ENCODE results near the gene SAMD14. TPM values are rescaled to one million over a fixed set of nuclear protein-coding genes. Genes with fewer than 3 reads are reported as not detected.
"Not testable (repeated sequence)": the region's sequence is repeated elsewhere in the genome, so short reads cannot be mapped to it uniquely, and the experiment has no call there.

Gene SAMD14
- total RNA-seq, 1 donor from 2014 or later: 82.0 TPM

DNA sequence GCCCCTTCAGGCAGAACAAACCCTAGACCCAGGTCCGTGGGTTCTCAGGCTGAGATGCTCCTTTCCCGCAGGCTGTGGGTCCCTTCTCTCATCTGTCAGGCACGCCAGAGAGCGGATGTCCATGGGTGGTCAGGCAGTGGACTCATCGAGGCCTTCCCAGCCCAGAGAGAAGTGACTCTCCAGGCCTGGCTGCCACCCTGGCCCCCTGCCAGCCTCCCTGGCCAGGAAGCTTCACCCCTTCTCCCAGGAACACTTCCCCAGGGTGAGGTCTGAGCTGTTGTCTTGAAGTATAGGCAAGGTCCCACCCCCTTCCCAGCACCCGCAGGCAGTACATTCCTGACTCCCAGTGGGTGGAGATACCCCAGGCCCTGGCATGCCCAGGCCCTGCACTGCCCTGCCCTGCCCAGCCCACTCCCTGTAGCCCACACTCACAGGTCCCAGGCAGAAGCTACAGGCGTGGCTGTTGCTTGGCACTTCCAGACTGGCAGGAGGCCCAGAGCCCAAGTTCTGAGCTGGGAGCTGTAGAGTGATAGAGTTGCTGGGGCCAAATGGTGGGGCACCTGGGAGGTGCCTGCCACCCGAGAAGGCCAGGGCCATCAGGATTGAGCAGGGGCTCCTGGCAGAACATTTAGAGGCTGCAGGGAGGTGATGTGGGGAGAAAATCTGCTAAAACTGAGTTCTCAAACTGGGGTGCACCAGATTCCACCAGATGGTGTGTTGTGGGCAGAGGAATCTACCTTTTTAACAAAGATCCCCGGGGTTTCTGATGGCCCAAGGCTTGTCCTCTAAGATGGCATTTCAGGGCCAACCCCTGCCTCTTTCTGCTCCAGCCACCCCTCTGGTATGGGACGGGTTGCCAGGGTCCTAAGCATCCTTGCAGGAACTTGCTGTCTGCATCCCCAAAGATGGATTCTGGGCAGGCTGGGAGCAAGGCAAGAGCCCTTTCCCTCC is 67.4 kb downstream of the SAMD14 start:
- H3K27me3 Mint-ChIP-seq (ENCODE audit: unreplicated experiment): peaks cover 8% of the 10 kb centered on the region
- no peak for DNase-seq (ENCODE audit: low spot score)
- H3K36me3 Mint-ChIP-seq (ENCODE audit: low read depth, unreplicated experiment): peaks cover 5% of the 10 kb centered on the region
- no peak overlapping the region for H3K27ac Mint-ChIP-seq (ENCODE audit: unreplicated experiment)
- H3K4me1 Mint-ChIP-seq (ENCODE audit: unreplicated experiment): peaks cover 8% of the 10 kb centered on the region
- no peak for TF ChIP-seq CTCF (IDR thresholded peaks at IDR 0.05; ENCODE audit: unreplicated experiment)
- H3K9me3 Mint-ChIP-seq (ENCODE audit: unreplicated experiment): no peaks in the 10 kb centered on the region
- H3K4me3 Mint-ChIP-seq (ENCODE audit: unreplicated experiment): no peak overlapping the region

DNA sequence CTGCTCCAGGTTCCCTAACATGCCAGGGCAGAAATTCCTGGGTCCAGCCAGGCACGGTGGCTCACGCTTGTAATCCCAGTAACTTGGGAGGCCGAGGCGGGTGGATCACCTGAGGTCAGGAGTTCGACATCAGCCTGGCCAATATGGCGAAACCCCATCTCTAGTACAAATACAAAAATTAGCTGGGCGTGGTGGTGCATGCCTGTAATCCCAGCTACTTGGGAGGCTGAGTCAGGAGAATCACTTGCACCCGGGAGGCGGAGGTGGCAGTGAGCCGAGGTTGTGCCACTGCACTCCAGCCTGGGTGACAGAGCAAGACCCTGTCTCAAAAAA is 68.3 kb downstream of the SAMD14 start:
- Mint-ChIP-seq H3K4me1 (ENCODE audit: unreplicated experiment) (peaks cover 11% of the 10 kb centered on the region), H3K27me3 (ENCODE audit: unreplicated experiment) (peaks cover 11% of the 10 kb centered on the region)
- not testable (repeated sequence) for H3K27ac Mint-ChIP-seq (ENCODE audit: unreplicated experiment); H3K4me3 Mint-ChIP-seq (ENCODE audit: unreplicated experiment); DNase-seq (ENCODE audit: low spot score); H3K9me3 Mint-ChIP-seq (ENCODE audit: unreplicated experiment); H3K36me3 Mint-ChIP-seq (ENCODE audit: low read depth, unreplicated experiment)

DNA sequence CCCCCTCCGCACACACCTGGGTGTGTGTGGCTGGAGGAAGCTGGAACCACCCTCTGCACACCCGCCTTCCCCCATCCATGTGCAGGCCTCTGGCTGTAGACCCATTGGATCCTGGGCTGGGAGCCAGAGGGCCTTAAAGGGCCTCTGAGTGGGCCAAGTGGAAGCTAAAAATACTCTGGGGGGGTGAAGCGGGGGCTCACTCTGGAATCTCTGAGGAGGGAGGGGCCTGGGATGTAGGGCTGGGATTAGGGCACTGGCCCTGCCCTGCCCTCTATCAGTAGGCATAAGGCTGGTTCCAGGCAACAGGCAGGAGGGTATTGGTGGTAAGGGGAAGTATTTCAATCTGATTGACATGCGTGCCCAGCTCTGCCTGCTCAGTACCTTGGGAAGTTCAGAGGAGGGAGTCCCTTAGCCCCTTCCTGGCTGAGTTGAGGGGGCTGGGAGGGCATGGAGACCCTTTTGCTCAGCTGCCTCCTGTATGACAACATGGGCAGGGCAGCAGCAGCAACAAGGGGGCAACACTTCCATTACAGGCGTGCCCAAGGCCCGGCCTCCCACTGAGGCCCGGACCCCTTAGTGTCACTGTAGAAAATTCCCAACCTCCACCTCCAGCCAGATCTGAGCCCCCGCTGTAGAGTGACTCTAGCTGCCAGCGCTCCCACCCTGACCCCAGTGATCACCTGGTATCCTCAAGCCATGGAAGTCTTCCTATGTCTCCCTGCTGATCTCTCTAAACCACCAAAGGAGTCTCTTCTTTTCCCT is 68.8 kb downstream of the SAMD14 start:
- Mint-ChIP-seq H3K4me3 (ENCODE audit: unreplicated experiment) (no peak overlapping the region), H3K4me1 (ENCODE audit: unreplicated experiment) (peaks cover 13% of the 10 kb centered on the region), H3K36me3 (ENCODE audit: low read depth, unreplicated experiment) (peaks cover 5% of the 10 kb centered on the region), H3K27me3 (ENCODE audit: unreplicated experiment) (peaks cover 14% of the 10 kb centered on the region), H3K9me3 (ENCODE audit: unreplicated experiment) (no peaks in the 10 kb centered on the region), H3K27ac (ENCODE audit: unreplicated experiment) (no peak overlapping the region)
- DNase-seq (ENCODE audit: low spot score): no peak
- TF ChIP-seq CTCF (IDR thresholded peaks at IDR 0.05; ENCODE audit: unreplicated experiment): no peak

Other genes with a start within 250 kb of the SAMD14 start
- gene DLX4, start 161.0 kb downstream of the SAMD14 start, total RNA-seq (ENCODE audit: unreplicated experiment): 0.36 TPM
- gene DLX3, start 134.9 kb downstream of the SAMD14 start, total RNA-seq (ENCODE audit: unreplicated experiment): 0.13 TPM
- 5.0 TPM for gene ITGA3, start 74.0 kb downstream of the SAMD14 start, total RNA-seq (ENCODE audit: unreplicated experiment)
- 37.1 TPM for gene PDK2, start 34.8 kb downstream of the SAMD14 start, total RNA-seq (ENCODE audit: unreplicated experiment)
- 101 TPM for gene PPP1R9B, start 20.5 kb upstream of the SAMD14 start, total RNA-seq (ENCODE audit: unreplicated experiment)
- gene SGCA, start 35.8 kb upstream of the SAMD14 start, total RNA-seq (ENCODE audit: unreplicated experiment): not detected
- gene COL1A1, start 71.5 kb upstream of the SAMD14 start, total RNA-seq (ENCODE audit: unreplicated experiment): 6.8 TPM
- 28.1 TPM for gene TMEM92, start 144.3 kb upstream of the SAMD14 start, total RNA-seq (ENCODE audit: unreplicated experiment)
- 23.1 TPM for gene XYLT2, start 216.0 kb upstream of the SAMD14 start, total RNA-seq (ENCODE audit: unreplicated experiment)
- gene MRPL27, start 243.0 kb upstream of the SAMD14 start, total RNA-seq (ENCODE audit: unreplicated experiment): 38.9 TPM
- gene EME1, start 243.1 kb upstream of the SAMD14 start, total RNA-seq (ENCODE audit: unreplicated experiment): 6.1 TPM

All from endothelial cell (in vitro differentiated cells).